ENCODE data around the gene BCL7B.
"Not testable (repeated sequence)": the region's sequence is repeated elsewhere in the genome, so short reads cannot be mapped to it uniquely, and the experiment has no call there.

Gene BCL7B

GRCh38 chr7:73572767-73573186 lies 15.3 kb upstream of the BCL7B start:
- DNase-seq (ENCODE audit: low read depth, low spot score) = no peak

GRCh38 chr7:73570977-73571376 lies 13.5 kb upstream of the BCL7B start:
- no peak for DNase-seq (ENCODE audit: low read depth, low spot score)

GRCh38 chr7:73570521-73570920 lies 13.0 kb upstream of the BCL7B start:
- DNase-seq (ENCODE audit: low read depth, low spot score) = no peak

- DNase-seq (ENCODE audit: low read depth, low spot score) = no peak
These were observed 11.6 kb upstream of the BCL7B start for GRCh38 chr7:73569042-73569608.

- DNase-seq (ENCODE audit: low read depth, low spot score) = no peak
These were observed 10.6 kb upstream of the BCL7B start for GRCh38 chr7:73567846-73568685.

- no peak for DNase-seq (ENCODE audit: low read depth, low spot score)
These were observed 9.7 kb upstream of the BCL7B start for GRCh38 chr7:73567140-73567539.

- DNase-seq (ENCODE audit: low read depth, low spot score) = not testable (repeated sequence)
These were observed 8.9 kb upstream of the BCL7B start for GRCh38 chr7:73566431-73566830.

GRCh38 chr7:73565675-73566340 lies 8.3 kb upstream of the BCL7B start:
- DNase-seq (ENCODE audit: low read depth, low spot score) = no peak

- DNase-seq (ENCODE audit: low read depth, low spot score) = no peak
These were observed 2.8 kb upstream of the BCL7B start for GRCh38 chr7:73560109-73560835.

- peak; percentile 65 for DNase-seq (ENCODE audit: low read depth, low spot score)
These were observed 438 bp downstream of the BCL7B start for GRCh38 chr7:73557108-73557396.

GRCh38 chr7:73556208-73557107 lies 1.0 kb downstream of the BCL7B start:
- no peak for DNase-seq (ENCODE audit: low read depth, low spot score)

- DNase-seq (ENCODE audit: low read depth, low spot score) = no peak
These were observed 2.0 kb downstream of the BCL7B start for GRCh38 chr7:73555411-73555982.

GRCh38 chr7:73550093-73550492 lies 7.4 kb downstream of the BCL7B start:
- not testable (repeated sequence) for DNase-seq (ENCODE audit: low read depth, low spot score)

- DNase-seq (ENCODE audit: low read depth, low spot score) = no peak
These were observed 8.3 kb downstream of the BCL7B start for GRCh38 chr7:73549176-73549575.

GRCh38 chr7:73547841-73548240 lies 9.6 kb downstream of the BCL7B start:
- DNase-seq (ENCODE audit: low read depth, low spot score) = no peak

GRCh38 chr7:73544678-73545077 lies 12.8 kb downstream of the BCL7B start:
- DNase-seq (ENCODE audit: low read depth, low spot score) = no peak

- no peak for DNase-seq (ENCODE audit: low read depth, low spot score)
These were observed 15.8 kb downstream of the BCL7B start for GRCh38 chr7:73541722-73542121.

- DNase-seq (ENCODE audit: low read depth, low spot score) = no peak
These were observed 17.8 kb downstream of the BCL7B start for GRCh38 chr7:73539709-73540108.

GRCh38 chr7:73538510-73538909 lies 19.0 kb downstream of the BCL7B start:
- not testable (repeated sequence) for DNase-seq (ENCODE audit: low read depth, low spot score)

GRCh38 chr7:73537051-73537450 lies 20.4 kb downstream of the BCL7B start:
- DNase-seq (ENCODE audit: low read depth, low spot score) = no peak

GRCh38 chr7:73536479-73536878 lies 21.0 kb downstream of the BCL7B start:
- DNase-seq (ENCODE audit: low read depth, low spot score) = no peak

Data from iPS DF 19.7 (cell line).